Mucosa of descending colon (tissue), 3 donors: Measurements from ENCODE around the gene EIF5AL1. TPM values are rescaled to one million over a fixed set of nuclear protein-coding genes. Genes with fewer than 3 reads are reported as not detected.
"Not testable (repeated sequence)": the region's sequence is repeated elsewhere in the genome, so short reads cannot be mapped to it uniquely, and the experiment has no call there.

ENCODE experiments used
- ATAC-seq: fragments of 200-7000 bp; cut with Tn5 transposase; one replicate; pipeline ENCODE4 v1.9.1; 2020; ENCODE audit warnings: mild to moderate bottlenecking, moderate library complexity
- DNase-seq, 3 donors: peaks; one replicate each; pipeline ENCODE4 v3.0.0-alpha.2; 2020
- H3K36me3 ChIP-seq: fragments of 200-600 bp; one replicate; pipeline ENCODE4 v1.8.0; 2021; ENCODE audit warnings: low read depth, mild to moderate bottlenecking
- H3K4me1 ChIP-seq: fragments of 200-600 bp; one replicate; pipeline ENCODE4 v1.8.0; 2021; ENCODE audit warnings: low read depth, mild to moderate bottlenecking
- H3K4me3 ChIP-seq: fragments of 200-600 bp; one replicate; pipeline ENCODE4 v1.8.0; 2021; ENCODE audit warnings: mild to moderate bottlenecking
- H3K9me3 ChIP-seq: fragments of 200-600 bp; one replicate; pipeline ENCODE4 v1.8.0; 2021; ENCODE audit warnings: mild to moderate bottlenecking
- intact Hi-C, 2 donors: fragments of 100-400 bp; cut with DNase I in 1 of 2; cut with micrococcal nuclease in 1 of 2; formaldehyde crosslinking; loops; one replicate each; pipeline versions ENCODE4 v1.11.0 to v1.11.1; 2022; cut with DNase I, micrococcal nuclease
- total RNA-seq, 3 donors: library from RNA; stranded (reverse); fragmentation: NEBNext Ultra II Directional in 2 of 3; extraction: Animal tissue kit (Norgen Biotek cat#: 25700) in 2 of 3; gene quantifications; one replicate each; pipeline versions ENCODE4 v1.2.1 to v1.2.4, GENCODE V29; 2021 to 2023
- TF ChIP-seq, protein P1 (sequence below): fragments of 200-600 bp; IDR thresholded peaks from one replicate; pipeline ENCODE4 v1.8.0; 2022; ENCODE audit warnings: antibody characterized with exemption, mild to moderate bottlenecking
- donor health status: DM: no; HTN: no; CAD: no; lungs with moderate emphysema.
- donor health status: DM: no; HTN: no; CAD: no.
- donor health status: DM: no; HTN: yes; CAD: no.

Gene EIF5AL1
- total RNA-seq, 3 donors from 2014 or later: 0.09 to 0.87 (median 0.16) TPM

DNA sequence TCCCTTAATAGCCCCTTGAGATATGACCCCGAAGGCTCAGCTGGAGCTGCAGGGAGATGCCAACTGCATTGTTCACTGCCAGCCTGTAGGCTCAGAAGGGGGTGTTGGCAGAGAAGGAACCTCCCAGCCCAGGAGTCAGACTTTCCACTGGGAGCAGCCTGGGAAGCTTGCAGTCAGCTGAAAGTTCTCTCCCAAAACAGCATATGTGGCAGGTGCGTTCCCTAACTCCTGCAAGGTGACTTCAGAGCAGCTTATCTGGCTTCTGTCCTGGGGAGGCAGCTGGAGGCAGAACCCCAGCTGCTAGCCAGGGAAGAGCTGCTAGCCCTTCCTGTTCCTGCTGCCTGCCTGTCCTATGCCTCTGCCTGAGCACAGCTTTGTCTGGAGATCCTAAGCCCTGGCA is 39.8 kb downstream of the EIF5AL1 start:
- Histone ChIP-seq H3K4me1 (no peaks in the 10 kb centered on the region), H3K36me3 (no peaks in the 10 kb centered on the region), H3K4me3 (no peak overlapping the region), H3K9me3 (no peaks in the 10 kb centered on the region)
- intact Hi-C loops: no loop called here
- DNase-seq (no peak), ATAC-seq (peak; percentile 21)
- TF ChIP-seq, protein P1, sequence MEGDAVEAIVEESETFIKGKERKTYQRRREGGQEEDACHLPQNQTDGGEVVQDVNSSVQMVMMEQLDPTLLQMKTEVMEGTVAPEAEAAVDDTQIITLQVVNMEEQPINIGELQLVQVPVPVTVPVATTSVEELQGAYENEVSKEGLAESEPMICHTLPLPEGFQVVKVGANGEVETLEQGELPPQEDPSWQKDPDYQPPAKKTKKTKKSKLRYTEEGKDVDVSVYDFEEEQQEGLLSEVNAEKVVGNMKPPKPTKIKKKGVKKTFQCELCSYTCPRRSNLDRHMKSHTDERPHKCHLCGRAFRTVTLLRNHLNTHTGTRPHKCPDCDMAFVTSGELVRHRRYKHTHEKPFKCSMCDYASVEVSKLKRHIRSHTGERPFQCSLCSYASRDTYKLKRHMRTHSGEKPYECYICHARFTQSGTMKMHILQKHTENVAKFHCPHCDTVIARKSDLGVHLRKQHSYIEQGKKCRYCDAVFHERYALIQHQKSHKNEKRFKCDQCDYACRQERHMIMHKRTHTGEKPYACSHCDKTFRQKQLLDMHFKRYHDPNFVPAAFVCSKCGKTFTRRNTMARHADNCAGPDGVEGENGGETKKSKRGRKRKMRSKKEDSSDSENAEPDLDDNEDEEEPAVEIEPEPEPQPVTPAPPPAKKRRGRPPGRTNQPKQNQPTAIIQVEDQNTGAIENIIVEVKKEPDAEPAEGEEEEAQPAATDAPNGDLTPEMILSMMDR: no peak

DNA sequence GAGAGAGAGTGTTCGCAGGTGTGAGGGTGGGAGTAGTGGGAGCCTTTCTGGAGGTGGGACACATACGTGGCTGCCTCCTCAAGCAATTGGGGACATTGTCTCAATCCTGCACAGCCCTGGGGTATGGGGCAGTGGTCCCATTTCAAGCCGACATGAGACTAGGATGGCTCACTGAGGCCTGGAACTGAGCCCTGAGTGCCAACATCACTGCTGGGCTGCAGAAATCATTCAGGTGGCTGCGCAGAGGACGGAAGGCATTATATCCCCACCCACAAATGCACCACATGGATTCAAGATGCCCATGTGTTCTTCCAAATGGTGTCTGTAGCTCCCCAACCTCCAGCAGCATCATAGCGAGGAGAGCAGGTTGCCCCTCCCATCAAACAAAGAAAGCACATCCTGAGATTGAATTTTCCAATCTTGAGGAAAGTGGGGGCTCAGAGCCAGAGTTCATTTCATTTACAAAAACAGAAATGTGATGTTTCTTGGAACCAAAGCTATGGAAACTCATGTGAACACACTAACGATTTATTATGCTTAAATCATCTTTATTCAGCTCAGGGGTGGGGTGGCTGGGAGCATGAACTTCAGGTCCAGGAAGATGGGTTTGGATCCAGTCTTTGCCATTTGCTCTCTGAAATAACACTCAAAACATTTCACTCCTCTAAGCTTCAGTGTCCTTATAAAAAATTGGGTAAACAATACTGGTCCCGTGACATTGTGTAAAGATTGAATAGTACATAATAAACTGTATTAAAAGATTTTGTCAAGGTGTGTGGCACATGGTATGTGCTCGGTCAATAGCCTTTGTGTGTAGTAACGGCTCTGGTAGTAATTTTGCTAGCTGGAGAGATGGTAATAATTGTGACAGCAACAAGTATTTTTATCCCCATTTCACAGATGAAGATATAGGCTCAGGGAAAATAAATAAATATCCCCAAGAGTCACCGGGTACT is 43.3 kb downstream of the EIF5AL1 start:
- intact Hi-C loops: no loop called here
- TF ChIP-seq, protein P1: no peak
- Histone ChIP-seq H3K36me3 (no peaks in the 10 kb centered on the region), H3K4me3 (no peak overlapping the region), H3K9me3 (no peaks in the 10 kb centered on the region), H3K4me1 (no peaks in the 10 kb centered on the region)
- ATAC-seq (no peak), DNase-seq (no peak)

DNA sequence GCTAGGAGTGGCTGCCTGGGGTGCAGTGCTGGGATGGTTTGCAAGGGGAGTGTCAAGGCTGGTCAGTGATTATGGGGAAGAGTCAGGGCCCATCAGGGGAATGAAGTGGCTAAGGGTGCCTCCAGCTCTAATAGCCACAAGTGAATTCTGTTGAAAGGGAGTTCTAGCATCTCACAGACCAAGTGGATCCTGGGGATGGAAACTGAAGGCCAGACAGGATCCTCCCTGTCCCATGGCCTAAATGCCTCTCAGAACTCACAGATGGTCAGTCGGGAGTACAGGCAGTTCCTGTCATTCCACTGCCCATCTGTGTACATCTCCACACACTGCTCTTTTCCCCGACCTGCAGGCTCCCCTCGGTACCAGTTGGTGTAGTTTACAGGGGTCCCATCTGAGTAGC is 44.6 kb downstream of the EIF5AL1 start:
- DNase-seq, H3K9me3 ChIP-seq, ATAC-seq, intact Hi-C loops, H3K4me3 ChIP-seq, H3K4me1 ChIP-seq, H3K36me3 ChIP-seq: not testable (repeated sequence)

DNA sequence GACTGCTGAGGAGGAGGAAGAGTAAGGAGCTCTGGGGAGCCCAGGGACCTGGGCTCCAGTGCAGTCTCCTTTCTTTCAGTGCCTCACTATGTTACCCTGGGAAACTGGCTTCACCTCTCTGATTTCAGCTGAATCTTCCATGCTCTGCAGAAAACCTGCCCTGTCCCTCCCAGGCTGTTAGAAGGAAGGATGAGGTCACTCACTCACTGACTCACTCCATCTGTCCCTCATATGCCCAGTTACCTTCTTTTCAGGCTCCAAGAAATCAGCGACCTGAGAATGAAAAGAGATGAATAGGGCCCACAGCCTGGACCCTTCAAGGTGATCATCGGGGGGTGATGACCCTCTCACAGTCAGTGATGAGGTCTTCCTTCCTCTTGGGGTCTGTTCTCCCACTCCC is 47.4 kb downstream of the EIF5AL1 start:
- H3K4me3 ChIP-seq: no peak overlapping the region
- ATAC-seq (peak; percentile 71), DNase-seq (no peak)
- TF ChIP-seq, protein P1: no peak
- H3K4me1 ChIP-seq: peaks cover 4% of the 10 kb centered on the region
- H3K9me3 ChIP-seq: no peaks in the 10 kb centered on the region
- no peaks in the 10 kb centered on the region for H3K36me3 ChIP-seq
- intact Hi-C loops: no loop called here

DNA sequence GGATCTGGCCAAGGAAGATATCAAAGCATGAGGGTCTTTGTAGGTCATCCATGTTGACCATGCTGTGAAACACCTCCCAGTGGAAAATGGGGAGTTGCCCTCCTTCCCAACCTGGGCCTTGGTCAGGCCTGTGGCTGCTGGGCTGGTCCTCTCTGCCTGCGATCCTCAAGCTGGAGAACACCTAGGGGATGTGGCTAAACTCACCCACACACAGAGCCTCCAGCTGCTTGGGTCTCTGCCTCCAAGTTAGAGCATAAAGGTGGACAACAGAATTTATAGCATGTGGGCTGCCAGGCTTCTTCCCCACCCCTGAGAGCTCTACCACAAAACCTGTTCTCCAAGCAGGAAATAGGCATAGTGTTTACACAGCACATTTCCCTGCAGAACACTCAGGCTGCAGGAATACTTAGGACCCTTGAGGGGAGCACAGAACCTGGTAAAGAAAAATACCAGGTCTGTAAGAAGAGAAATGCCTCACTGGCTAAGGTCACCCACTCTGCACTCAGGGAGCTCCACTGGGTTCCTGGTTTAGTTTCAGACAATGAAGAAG is 47.9 kb downstream of the EIF5AL1 start, which contains the start of gene SFTPA2:
Gene SFTPA2, minus strand, starts transcription at position 248 of the 550 bp plus-strand sequence. CDS start 924 bp downstream, outside the sequence.
- DNase-seq (no peak), ATAC-seq (peak; percentile 77)

More for the DNA sequence above, 47.9 kb downstream of the EIF5AL1 start, which contains the start of gene SFTPA2:
- TF ChIP-seq, protein P1: no peak
- intact Hi-C loops: no loop called here
- H3K4me1 ChIP-seq: peaks cover 4% of the 10 kb centered on the region
- H3K9me3 ChIP-seq: no peaks in the 10 kb centered on the region
- H3K4me3 ChIP-seq: no peak within 1 kb of the TSS
- H3K36me3 ChIP-seq: no peaks in the 10 kb centered on the region
